AG09309 (cell line): ENCODE data around the gene SMPX.

Experiments
- DNase-seq: peaks from one replicate; pipeline ENCODE4 v3.0.0-alpha.2; 2010; ENCODE audit warnings: low read depth
- H3K4me3 ChIP-seq: 2 replicates; pipeline ENCODE4 v1.5.1; 2011; ENCODE audit warnings: mild to moderate bottlenecking, low read depth, low read length, moderate library complexity; ENCODE audit not compliant: control insufficient read depth
- CTCF ChIP-seq: IDR thresholded peaks from 2 replicates; pipeline ENCODE4 v1.5.1; 2011; ENCODE audit warnings: mild to moderate bottlenecking, low read depth, low read length, inconsistent platforms; ENCODE audit not compliant: insufficient read depth, control insufficient read depth; ENCODE audit errors: missing control alignments

SMPX gene

GRCh38 chrX:21711129-21711847 is 46.6 kb downstream of the SMPX start:
- DNase-seq = no peak
- no peak overlapping the region for H3K4me3 ChIP-seq
- no peak for TF ChIP-seq CTCF

- no peak overlapping the region for H3K4me3 ChIP-seq
- TF ChIP-seq CTCF = no peak
- no peak for DNase-seq
Observed at GRCh38 chrX:21708116-21708515, 49.8 kb downstream of the SMPX start.

GRCh38 chrX:21705225-21705624 is 52.7 kb downstream of the SMPX start:
- no peak for DNase-seq
- no peak overlapping the region for H3K4me3 ChIP-seq
- no peak for TF ChIP-seq CTCF

- no peak for DNase-seq
- TF ChIP-seq CTCF = no peak
- H3K4me3 ChIP-seq = no peak overlapping the region
Observed at GRCh38 chrX:21702725-21703124, 55.2 kb downstream of the SMPX start.

- DNase-seq = no peak
- TF ChIP-seq CTCF = no peak
- H3K4me3 ChIP-seq = no peak overlapping the region
Observed at GRCh38 chrX:21700967-21701366, 56.9 kb downstream of the SMPX start.

GRCh38 chrX:21700275-21700674 is 57.6 kb downstream of the SMPX start:
- no peak for DNase-seq
- no peak overlapping the region for H3K4me3 ChIP-seq
- TF ChIP-seq CTCF = no peak
